Caco-2 (cell line): ENCODE data around the gene ADGRF5. TPM values are rescaled to one million over a fixed set of nuclear protein-coding genes. Genes with fewer than 3 reads are reported as not detected.

Source experiments
- BruUV-seq: library from RNA; stranded (reverse); fragments of 400-500 nt; replicated peaks from 2 replicates; lab custom pipeline; 2021; lab: Mats Ljungman, UMichigan
- CTCF ChIA-PET: fragments of 300-600 bp; sonication (Branson Sonifier 250); formaldehyde crosslinking; loops from one replicate; lab custom pipeline; 2022; ENCODE audit warnings: antibody characterized with exemption; lab: Charles Lee
- POLR2A ChIA-PET: fragments of 300-600 bp; sonication (Branson Sonifier 250); formaldehyde crosslinking; loops from one replicate; lab custom pipeline; 2022; ENCODE audit warnings: antibody characterized with exemption; lab: Charles Lee
- DNase-seq, 2 experiments: peaks; one replicate each; pipeline versions ENCODE4 v3.0.0 to v3.0.0-alpha.2; 2020 to 2022
- H3K27me3 ChIP-seq: replicated peaks from 2 replicates; pipeline ENCODE4 v1.6.0; 2011; ENCODE audit warnings: low read length; ENCODE audit not compliant: control insufficient read depth, insufficient read depth
- H3K36me3 ChIP-seq: 2 replicates; pipeline ENCODE4 v1.5.1; 2011; ENCODE audit warnings: low read length; ENCODE audit not compliant: control insufficient read depth, insufficient read depth
- H3K4me1 ChIP-seq: fragments of 250-450 bp; sonication (Bioruptor Pico); 2 replicates; pipeline ENCODE4 v1.5.1; 2020; ENCODE audit warnings: mild to moderate bottlenecking
- H3K4me3 ChIP-seq: 2 replicates; pipeline ENCODE4 v1.5.1; 2011; ENCODE audit warnings: low read depth, mild to moderate bottlenecking, control low read depth, low read length
- H3K9me3 ChIP-seq: fragments of 250-450 bp; sonication (Bioruptor Pico); 2 replicates; pipeline ENCODE4 v1.5.1; 2020; ENCODE audit warnings: mild to moderate bottlenecking, moderate library complexity
- H3K27ac Mint-ChIP-seq: one replicate; pipeline ENCODE4 v1.8.0; 2022; ENCODE audit warnings: mixed read lengths; ENCODE audit not compliant: unreplicated experiment
- H3K27me3 Mint-ChIP-seq: one replicate; pipeline ENCODE4 v1.8.0; 2022; ENCODE audit warnings: mixed read lengths; ENCODE audit not compliant: insufficient read depth, unreplicated experiment
- H3K36me3 Mint-ChIP-seq: one replicate; pipeline ENCODE4 v1.8.0; 2022; ENCODE audit warnings: mild to moderate bottlenecking, mixed read lengths; ENCODE audit not compliant: insufficient read depth, unreplicated experiment
- H3K4me1 Mint-ChIP-seq: one replicate; pipeline ENCODE4 v1.8.0; 2022; ENCODE audit warnings: low read depth, mixed read lengths; ENCODE audit not compliant: unreplicated experiment
- H3K4me3 Mint-ChIP-seq: one replicate; pipeline ENCODE4 v1.8.0; 2022; ENCODE audit warnings: mild to moderate bottlenecking, moderate library complexity, mixed read lengths; ENCODE audit not compliant: unreplicated experiment
- H3K9me3 Mint-ChIP-seq: one replicate; pipeline ENCODE4 v1.8.0; 2022; ENCODE audit warnings: mixed read lengths; ENCODE audit not compliant: unreplicated experiment
- intact Hi-C: fragments of 100-400 bp; cut with micrococcal nuclease; formaldehyde crosslinking; loops from one replicate; pipeline ENCODE4 v1.10.0; 2022; ENCODE audit not compliant: unreplicated experiment
- total RNA-seq: library from RNA; stranded (reverse); gene quantifications from 2 replicates; pipeline ENCODE4 v1.2.3, GENCODE V29; 2022
- TF ChIP-seq, protein P1 (sequence below), 2 experiments: fragments of 200-600 bp in 1 of 2; IDR thresholded peaks; 1 replicate in 1 of 2; 2 replicates in 1 of 2; pipeline versions ENCODE4 v1.5.1 to v1.8.0; 2011 to 2022; ENCODE audit warnings: antibody characterized with exemption in 1 of 2, control low read depth in 1 of 2, inconsistent platforms in 1 of 2, low read depth in 1 of 2, low read length in 1 of 2, mild to moderate bottlenecking in 1 of 2, moderate library complexity in 1 of 2; ENCODE audit not compliant: insufficient read depth in 1 of 2, severe bottlenecking in 1 of 2, unreplicated experiment in 1 of 2

ADGRF5 gene
- total RNA-seq, 1 experiment from 2014 or later, result not detected

DNA sequence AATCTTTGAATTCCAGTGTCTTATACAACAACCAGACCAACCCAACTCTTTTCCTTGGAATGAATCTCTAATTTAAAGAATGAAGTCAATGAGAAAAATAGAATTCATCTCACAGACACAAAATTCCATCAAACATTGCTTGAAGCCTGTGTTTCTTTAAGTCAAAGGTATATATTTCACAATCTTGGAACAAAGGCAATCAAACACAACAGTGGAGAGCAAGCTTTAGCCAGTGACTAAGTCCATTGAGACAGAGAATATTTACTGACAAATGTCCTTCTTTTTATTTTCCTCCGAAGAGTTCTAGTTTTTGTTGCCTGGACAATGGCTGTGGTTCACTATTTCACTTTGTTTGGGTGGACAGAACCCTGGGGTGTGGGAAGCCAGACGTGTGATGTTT, 92.8 kb downstream of the ADGRF5 start:
- Mint-ChIP-seq H3K4me3 (no peak overlapping the region), H3K27me3 (no peaks in the 10 kb centered on the region), H3K27ac (no peak overlapping the region), H3K9me3 (no peaks in the 10 kb centered on the region), H3K4me1 (peaks cover 7% of the 10 kb centered on the region), H3K36me3 (peaks cover 6% of the 10 kb centered on the region)
- no TSS peak for BruUV-seq
- TF ChIP-seq, protein P1, sequence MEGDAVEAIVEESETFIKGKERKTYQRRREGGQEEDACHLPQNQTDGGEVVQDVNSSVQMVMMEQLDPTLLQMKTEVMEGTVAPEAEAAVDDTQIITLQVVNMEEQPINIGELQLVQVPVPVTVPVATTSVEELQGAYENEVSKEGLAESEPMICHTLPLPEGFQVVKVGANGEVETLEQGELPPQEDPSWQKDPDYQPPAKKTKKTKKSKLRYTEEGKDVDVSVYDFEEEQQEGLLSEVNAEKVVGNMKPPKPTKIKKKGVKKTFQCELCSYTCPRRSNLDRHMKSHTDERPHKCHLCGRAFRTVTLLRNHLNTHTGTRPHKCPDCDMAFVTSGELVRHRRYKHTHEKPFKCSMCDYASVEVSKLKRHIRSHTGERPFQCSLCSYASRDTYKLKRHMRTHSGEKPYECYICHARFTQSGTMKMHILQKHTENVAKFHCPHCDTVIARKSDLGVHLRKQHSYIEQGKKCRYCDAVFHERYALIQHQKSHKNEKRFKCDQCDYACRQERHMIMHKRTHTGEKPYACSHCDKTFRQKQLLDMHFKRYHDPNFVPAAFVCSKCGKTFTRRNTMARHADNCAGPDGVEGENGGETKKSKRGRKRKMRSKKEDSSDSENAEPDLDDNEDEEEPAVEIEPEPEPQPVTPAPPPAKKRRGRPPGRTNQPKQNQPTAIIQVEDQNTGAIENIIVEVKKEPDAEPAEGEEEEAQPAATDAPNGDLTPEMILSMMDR (IDR thresholded peaks at IDR 0.05; ENCODE audit: insufficient read depth in 1 of 2, low read depth in 1 of 2, low read length in 1 of 2, severe bottlenecking in 1 of 2, unreplicated experiment in 1 of 2), result no peak
- intact Hi-C loops, result no loop called here
- CTCF ChIA-PET, result no interaction called here
- no peaks in the 10 kb centered on the region for H3K27me3 ChIP-seq
- POLR2A ChIA-PET, result no interaction called here
- no peak overlapping the region for H3K4me3 ChIP-seq
- peaks cover 6% of the 10 kb centered on the region for H3K36me3 ChIP-seq
- no peaks in the 10 kb centered on the region for H3K9me3 ChIP-seq
- H3K4me1 ChIP-seq, result peaks cover 7% of the 10 kb centered on the region; the same call in 1 of the 2 replicates
- no peak for DNase-seq

DNA sequence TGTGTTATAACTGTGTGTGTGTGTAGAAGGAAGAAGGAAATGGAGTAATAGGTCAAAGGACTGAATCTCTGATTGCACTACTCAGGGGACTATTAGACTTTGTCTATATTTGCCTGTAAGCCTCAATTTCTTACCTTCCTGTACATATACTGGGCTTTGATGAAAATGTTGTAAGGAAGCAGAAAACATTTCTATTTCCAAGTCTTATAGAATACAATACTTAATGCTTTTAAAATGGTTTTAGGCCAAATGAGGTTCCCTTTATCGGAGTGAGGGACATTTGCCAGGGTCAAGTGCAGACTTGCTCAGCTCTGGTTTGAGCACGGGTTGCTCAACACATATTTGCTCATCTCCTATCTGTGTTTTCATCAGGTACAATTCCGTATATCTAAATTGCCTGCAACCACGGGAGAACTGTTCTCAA, 100.3 kb downstream of the ADGRF5 start:
- H3K4me1 ChIP-seq, result peaks cover 25% of the 10 kb centered on the region
- no peaks in the 10 kb centered on the region; the same call in 1 of the 2 replicates for H3K36me3 ChIP-seq
- H3K4me3 Mint-ChIP-seq, result no peak overlapping the region
- H3K9me3 Mint-ChIP-seq, result no peaks in the 10 kb centered on the region
- H3K27me3 Mint-ChIP-seq, result no peaks in the 10 kb centered on the region
- no TSS peak for BruUV-seq
- intact Hi-C loops, result loop anchor here (1.0 kb wide), 1 partner anchor 31 kb away; no protein-coding TSS in a partner anchor
- peaks cover 9% of the 10 kb centered on the region for H3K36me3 Mint-ChIP-seq
- ChIA-PET POLR2A (no interaction called here), CTCF (no interaction called here)
- H3K9me3 ChIP-seq, result no peaks in the 10 kb centered on the region
- no peaks in the 10 kb centered on the region for H3K27me3 ChIP-seq
- TF ChIP-seq, protein P1 (IDR thresholded peaks at IDR 0.05; ENCODE audit: insufficient read depth in 1 of 2, low read depth in 1 of 2, low read length in 1 of 2, severe bottlenecking in 1 of 2, unreplicated experiment in 1 of 2), result no peak
- no peak overlapping the region for H3K4me3 ChIP-seq
- peaks cover 7% of the 10 kb centered on the region for H3K4me1 Mint-ChIP-seq
- no peak for DNase-seq
- H3K27ac Mint-ChIP-seq, result no peak overlapping the region

DNA sequence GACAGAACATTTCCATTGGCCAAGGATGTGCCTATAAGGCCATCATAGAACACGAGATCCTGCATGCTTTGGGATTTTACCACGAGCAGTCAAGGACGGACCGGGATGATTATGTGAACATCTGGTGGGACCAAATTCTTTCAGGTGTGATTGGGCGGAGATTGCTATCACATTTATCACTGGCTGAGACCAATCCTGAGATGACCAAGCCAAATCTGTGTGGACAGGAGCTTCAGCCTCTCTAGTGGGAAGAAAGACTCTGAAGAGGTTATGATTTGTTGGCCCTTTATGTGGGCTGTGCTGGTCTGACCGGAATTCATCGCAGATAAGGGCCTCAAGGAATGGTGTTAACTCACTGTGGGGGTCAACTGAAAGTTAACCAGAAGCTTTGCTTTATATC, 102.2 kb downstream of the ADGRF5 start:
- no peaks in the 10 kb centered on the region; the same call in 1 of the 2 replicates for H3K36me3 ChIP-seq
- peaks cover 2% of the 10 kb centered on the region for H3K9me3 Mint-ChIP-seq
- no TSS peak for BruUV-seq
- H3K4me3 ChIP-seq, result no peak overlapping the region
- H3K36me3 Mint-ChIP-seq, result peaks cover 9% of the 10 kb centered on the region
- H3K9me3 ChIP-seq, result no peaks in the 10 kb centered on the region
- H3K4me1 ChIP-seq, result peaks cover 22% of the 10 kb centered on the region
- peaks cover 7% of the 10 kb centered on the region for H3K4me1 Mint-ChIP-seq
- no peaks in the 10 kb centered on the region for H3K27me3 ChIP-seq
- CTCF ChIA-PET, result no interaction called here
- intact Hi-C loops, result no loop called here
- POLR2A ChIA-PET, result no interaction called here
- no peak overlapping the region for H3K4me3 Mint-ChIP-seq
- TF ChIP-seq, protein P1 (IDR thresholded peaks at IDR 0.05; ENCODE audit: insufficient read depth in 1 of 2, low read depth in 1 of 2, low read length in 1 of 2, severe bottlenecking in 1 of 2, unreplicated experiment in 1 of 2), result no peak
- no peak for DNase-seq
- no peak overlapping the region for H3K27ac Mint-ChIP-seq
- no peaks in the 10 kb centered on the region for H3K27me3 Mint-ChIP-seq
